ENCODE results near the gene ABL1. TPM values are rescaled to one million over a fixed set of nuclear protein-coding genes. Genes with fewer than 3 reads are reported as not detected.

ABL1 gene
- total RNA-seq, 1 donor from 2014 or later: 113 TPM

DNA sequence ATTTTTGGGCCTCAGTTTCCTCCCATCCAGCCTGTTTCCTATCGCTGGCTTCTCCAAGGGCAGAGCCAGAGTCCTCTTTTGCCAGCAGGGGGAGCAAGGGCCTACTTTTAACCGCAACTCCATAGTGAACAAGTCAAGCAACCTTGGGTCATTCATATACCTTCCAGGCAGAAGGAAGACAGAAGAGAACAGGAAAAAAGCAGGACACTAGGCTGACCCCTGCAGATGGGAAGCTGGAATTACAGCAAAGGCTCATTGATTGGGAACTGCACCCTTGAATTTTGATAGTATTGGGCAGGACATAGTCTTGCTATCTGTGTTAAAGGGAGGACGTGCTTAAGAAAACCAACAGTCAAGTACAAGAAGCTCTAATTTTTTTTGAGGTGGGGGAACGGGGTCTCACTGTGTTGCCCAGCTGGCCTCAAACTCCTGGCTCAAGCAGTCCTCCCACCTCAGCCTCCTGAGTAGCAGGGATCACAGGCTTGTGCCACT, 31.5 kb downstream of the ABL1 start:
- Mint-ChIP-seq H3K36me3 (ENCODE audit: insufficient read depth) (peaks cover 27% of the 10 kb centered on the region), H3K9me3 (ENCODE audit: low read depth) (no peaks in the 10 kb centered on the region), H3K27me3 (no peaks in the 10 kb centered on the region), H3K27ac (peak overlapping the region; percentile 87), H3K4me1 (ENCODE audit: low read depth) (peaks cover 8% of the 10 kb centered on the region), H3K4me3 (ENCODE audit: low read depth) (no peak overlapping the region)
- TF ChIP-seq, protein P1, sequence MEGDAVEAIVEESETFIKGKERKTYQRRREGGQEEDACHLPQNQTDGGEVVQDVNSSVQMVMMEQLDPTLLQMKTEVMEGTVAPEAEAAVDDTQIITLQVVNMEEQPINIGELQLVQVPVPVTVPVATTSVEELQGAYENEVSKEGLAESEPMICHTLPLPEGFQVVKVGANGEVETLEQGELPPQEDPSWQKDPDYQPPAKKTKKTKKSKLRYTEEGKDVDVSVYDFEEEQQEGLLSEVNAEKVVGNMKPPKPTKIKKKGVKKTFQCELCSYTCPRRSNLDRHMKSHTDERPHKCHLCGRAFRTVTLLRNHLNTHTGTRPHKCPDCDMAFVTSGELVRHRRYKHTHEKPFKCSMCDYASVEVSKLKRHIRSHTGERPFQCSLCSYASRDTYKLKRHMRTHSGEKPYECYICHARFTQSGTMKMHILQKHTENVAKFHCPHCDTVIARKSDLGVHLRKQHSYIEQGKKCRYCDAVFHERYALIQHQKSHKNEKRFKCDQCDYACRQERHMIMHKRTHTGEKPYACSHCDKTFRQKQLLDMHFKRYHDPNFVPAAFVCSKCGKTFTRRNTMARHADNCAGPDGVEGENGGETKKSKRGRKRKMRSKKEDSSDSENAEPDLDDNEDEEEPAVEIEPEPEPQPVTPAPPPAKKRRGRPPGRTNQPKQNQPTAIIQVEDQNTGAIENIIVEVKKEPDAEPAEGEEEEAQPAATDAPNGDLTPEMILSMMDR (IDR thresholded peaks at IDR 0.05; ENCODE audit: unreplicated experiment): peak; percentile 91
- DNase-seq (ENCODE audit: low spot score, unreplicated experiment): peak; percentile 71

DNA sequence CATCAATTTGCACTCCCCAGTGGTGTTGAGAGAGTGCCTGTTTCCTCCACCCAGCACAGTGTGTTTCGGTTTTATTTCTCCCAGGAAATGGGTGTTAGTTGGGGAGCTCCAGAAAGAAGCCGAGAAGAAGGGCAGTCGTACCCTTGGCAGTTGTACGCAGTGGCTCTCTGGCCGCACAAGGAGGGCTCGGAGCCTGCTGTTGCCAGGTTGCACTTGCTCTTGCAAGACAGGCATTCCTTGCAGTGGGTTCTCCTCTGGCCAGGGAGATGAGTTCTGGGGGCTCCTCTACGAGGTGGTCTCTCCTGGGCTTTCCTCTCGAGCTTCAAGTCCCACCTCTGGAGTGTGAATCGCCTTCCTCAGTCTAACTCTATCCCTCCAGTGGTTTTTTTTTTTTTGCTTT, 32.5 kb downstream of the ABL1 start:
- Mint-ChIP-seq H3K9me3 (ENCODE audit: low read depth) (no peaks in the 10 kb centered on the region), H3K27me3 (no peaks in the 10 kb centered on the region), H3K36me3 (ENCODE audit: insufficient read depth) (peaks cover 28% of the 10 kb centered on the region), H3K4me1 (ENCODE audit: low read depth) (peaks cover 8% of the 10 kb centered on the region), H3K27ac (no peak overlapping the region), H3K4me3 (ENCODE audit: low read depth) (no peak overlapping the region)
- TF ChIP-seq, protein P1 (IDR thresholded peaks at IDR 0.05; ENCODE audit: unreplicated experiment): no peak
- DNase-seq (ENCODE audit: low spot score, unreplicated experiment): no peak

DNA sequence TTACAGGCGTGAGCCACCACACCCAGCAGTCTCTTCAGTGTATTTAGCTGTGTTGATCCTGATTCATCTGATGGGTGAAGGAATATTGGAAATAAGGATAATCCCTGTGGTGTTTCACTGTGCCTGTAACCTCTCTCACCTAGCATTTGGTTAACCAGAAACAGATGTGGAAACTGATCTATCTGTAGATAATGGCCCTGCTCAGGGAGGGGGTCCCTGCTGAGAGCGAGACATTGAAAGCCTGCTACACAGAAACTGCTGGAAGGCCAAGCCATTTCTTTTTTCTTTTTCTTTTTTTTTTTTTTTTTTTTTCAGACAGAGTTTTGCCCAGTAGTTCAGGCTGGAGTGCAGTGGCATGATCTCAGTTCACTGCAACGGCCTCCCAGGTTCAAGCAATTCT, 33.2 kb downstream of the ABL1 start:
- Mint-ChIP-seq H3K36me3 (ENCODE audit: insufficient read depth) (peaks cover 26% of the 10 kb centered on the region), H3K4me3 (ENCODE audit: low read depth) (no peak overlapping the region), H3K27ac (peak overlapping the region; percentile 76), H3K4me1 (ENCODE audit: low read depth) (peaks cover 8% of the 10 kb centered on the region), H3K27me3 (no peaks in the 10 kb centered on the region), H3K9me3 (ENCODE audit: low read depth) (no peaks in the 10 kb centered on the region)
- no peak for DNase-seq (ENCODE audit: low spot score, unreplicated experiment)
- TF ChIP-seq, protein P1 (IDR thresholded peaks at IDR 0.05; ENCODE audit: unreplicated experiment): no peak

DNA sequence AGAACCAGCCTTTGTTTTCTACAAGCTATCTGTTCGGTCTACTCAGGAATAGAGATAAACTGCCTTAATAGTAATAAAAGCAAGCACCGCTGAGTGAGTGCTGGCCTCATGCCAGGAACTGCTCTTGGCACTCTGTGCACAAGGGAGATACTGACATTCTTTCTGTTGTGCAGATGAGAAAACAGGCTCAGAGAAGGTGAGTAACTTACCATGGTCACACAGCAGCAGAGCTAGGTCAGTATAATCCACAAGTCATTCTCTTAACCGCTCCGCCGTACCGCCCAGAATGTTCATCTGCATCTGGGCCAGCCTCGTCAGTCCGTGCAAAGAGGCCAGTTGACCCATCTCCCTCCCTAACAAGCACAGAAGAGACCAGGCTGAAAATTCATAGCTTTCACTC, 34.2 kb downstream of the ABL1 start:
- H3K9me3 Mint-ChIP-seq (ENCODE audit: low read depth): no peaks in the 10 kb centered on the region
- TF ChIP-seq, protein P1 (IDR thresholded peaks at IDR 0.05; ENCODE audit: unreplicated experiment): no peak
- no peaks in the 10 kb centered on the region for H3K27me3 Mint-ChIP-seq
- peaks cover 29% of the 10 kb centered on the region for H3K36me3 Mint-ChIP-seq (ENCODE audit: insufficient read depth)
- H3K27ac Mint-ChIP-seq: no peak overlapping the region
- H3K4me1 Mint-ChIP-seq (ENCODE audit: low read depth): peaks cover 3% of the 10 kb centered on the region
- H3K4me3 Mint-ChIP-seq (ENCODE audit: low read depth): no peak overlapping the region
- no peak for DNase-seq (ENCODE audit: low spot score, unreplicated experiment)

DNA sequence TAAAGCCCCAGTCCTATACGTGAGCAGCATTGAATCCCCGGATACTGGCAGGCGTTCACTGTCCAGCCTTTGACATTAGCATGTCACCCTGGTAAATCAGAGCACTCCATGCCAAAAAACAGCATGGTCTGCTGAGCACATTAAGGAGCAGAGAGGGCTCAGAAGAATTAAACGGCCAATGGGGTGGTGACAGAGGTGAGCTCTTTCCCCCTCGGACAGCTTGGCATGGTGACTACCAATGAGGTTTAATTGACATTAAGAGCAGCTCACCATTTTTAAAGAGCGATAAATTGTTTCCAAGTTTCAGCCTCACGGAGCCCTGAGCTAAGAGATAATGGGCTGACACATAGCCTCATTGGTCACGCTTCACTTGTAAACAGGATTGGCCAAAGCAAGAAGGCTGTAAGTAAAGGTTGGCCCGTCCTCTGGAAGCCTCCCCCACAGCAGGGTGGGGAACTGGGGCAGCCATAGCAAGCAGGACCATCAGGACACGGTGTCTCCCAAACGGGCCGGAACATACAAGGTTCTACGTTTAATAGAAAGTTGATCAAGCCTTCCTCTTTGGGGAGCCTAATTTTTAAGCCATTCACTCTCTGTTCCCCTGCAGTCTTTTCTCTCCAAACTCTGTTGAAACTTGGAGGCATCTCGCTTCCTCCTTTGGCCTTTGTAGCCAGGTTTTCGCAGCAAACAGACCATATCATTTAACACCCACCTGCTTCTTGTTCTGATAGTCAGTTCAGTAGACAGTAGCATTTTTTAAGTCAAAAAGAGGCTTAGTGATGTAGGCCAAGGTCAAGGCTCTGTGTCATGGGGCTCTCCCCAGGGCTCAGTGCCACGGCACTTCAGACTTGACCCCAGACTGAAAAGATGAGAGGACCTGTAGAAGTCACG, 35.7 kb downstream of the ABL1 start:
- Mint-ChIP-seq H3K36me3 (ENCODE audit: insufficient read depth) (peaks cover 29% of the 10 kb centered on the region), H3K4me3 (ENCODE audit: low read depth) (no peak overlapping the region), H3K4me1 (ENCODE audit: low read depth) (peaks cover 3% of the 10 kb centered on the region), H3K27ac (no peak overlapping the region), H3K27me3 (no peaks in the 10 kb centered on the region), H3K9me3 (ENCODE audit: low read depth) (no peaks in the 10 kb centered on the region)
- no peak for DNase-seq (ENCODE audit: low spot score, unreplicated experiment)
- TF ChIP-seq, protein P1 (IDR thresholded peaks at IDR 0.05; ENCODE audit: unreplicated experiment): no peak
